Dermis microvascular lymphatic vessel endothelial cell (primary cell): ENCODE results near the gene PHOX2A. TPM values are rescaled to one million over a fixed set of nuclear protein-coding genes. Genes with fewer than 3 reads are reported as not detected.
A peak's percentile ranks its signal among the peaks of the same experiment; 100 is the strongest.

ENCODE experiments used
- DNase-seq, 2 donors: peaks; one replicate each; pipeline versions ENCODE4 v3.0.0 to v3.0.0-alpha.2; 2010; ENCODE audit warnings: low read depth in 2 of 2
- total RNA-seq: library from RNA; depleted of rRNA; stranded (reverse); fragments of >200 nt; gene quantifications from 2 replicates; pipeline ENCODE4 v1.2.1, GENCODE V29; 2014

Gene PHOX2A
- total RNA-seq, 1 donor from 2014 or later, result not detected

GRCh38 chr11:72249961-72250360, 6.0 kb upstream of the PHOX2A start:
- DNase-seq, result no peak

- DNase-seq, result no peak
Measured at GRCh38 chr11:72247584-72247983, 3.6 kb upstream of the PHOX2A start.

DNA sequence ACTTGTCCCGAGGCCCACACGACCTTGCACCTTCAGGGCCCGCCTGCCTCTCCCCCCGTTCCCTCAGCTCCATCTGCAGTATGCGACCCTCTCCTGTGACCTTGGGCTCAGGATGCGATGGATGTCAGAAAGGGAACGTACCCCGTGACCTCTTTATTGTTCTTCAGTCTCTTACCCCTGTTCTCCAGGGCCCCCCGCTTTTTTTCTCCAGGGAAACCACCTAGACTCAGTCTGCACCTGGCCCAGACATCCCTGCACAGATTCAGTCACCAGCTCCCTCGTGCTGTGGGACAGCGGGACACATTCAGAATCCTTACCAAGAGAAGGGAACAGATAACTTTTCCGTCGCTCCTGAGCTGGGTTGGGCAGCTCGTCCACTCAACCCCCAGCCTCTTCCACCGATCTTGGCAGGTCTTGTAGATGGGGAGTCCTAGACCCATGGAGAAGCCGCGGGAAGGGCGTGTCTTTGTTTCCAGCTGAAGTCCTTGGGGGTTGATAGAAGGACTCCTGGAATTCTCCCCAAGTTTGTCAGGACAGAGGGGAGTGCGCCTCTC, 1.4 kb upstream of the PHOX2A start:
- no peak for DNase-seq

DNA sequence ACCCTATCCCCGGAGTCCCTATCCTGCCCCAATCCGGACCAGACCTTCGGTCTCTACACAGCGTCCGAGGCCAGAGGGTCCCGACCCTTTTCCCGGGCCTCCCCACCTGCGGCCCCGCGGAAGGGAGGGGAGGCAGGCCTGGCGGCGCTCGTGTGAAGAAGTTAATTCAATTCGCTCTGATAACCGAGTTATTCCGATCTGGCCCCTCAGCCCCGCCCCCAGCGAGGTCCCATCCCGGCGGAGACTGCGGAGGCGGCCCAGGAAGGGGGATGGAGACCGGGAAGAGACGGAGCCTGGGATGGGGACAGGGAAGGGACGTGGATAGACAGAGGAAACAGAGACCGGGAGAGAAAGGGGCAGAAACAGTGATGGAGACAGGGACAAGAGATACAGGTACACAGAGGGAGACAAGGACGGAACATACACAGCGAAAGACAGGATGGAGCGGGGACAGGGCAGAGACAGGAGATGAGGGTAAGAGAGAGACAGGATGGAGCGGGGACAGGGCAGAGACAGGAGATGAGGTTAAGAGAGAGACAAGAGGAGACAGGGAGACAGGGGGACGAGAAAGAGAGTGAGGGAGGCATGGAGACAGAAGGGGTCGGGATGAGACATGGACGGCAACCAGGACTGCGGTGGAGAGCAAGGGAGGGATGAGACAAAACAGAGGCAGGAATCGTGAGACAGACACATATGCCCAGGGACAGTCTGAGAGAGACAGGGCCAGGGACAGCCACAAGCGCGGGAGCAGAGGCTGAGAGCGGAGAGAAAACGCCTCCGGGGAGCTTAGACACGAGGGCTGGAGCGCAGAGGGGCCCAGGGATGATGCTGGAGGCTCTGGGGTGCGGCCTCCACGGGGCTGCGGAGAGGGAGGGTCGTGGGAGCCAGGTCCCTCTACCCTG, 636 bp upstream of the PHOX2A start:
- no peak for DNase-seq

DNA sequence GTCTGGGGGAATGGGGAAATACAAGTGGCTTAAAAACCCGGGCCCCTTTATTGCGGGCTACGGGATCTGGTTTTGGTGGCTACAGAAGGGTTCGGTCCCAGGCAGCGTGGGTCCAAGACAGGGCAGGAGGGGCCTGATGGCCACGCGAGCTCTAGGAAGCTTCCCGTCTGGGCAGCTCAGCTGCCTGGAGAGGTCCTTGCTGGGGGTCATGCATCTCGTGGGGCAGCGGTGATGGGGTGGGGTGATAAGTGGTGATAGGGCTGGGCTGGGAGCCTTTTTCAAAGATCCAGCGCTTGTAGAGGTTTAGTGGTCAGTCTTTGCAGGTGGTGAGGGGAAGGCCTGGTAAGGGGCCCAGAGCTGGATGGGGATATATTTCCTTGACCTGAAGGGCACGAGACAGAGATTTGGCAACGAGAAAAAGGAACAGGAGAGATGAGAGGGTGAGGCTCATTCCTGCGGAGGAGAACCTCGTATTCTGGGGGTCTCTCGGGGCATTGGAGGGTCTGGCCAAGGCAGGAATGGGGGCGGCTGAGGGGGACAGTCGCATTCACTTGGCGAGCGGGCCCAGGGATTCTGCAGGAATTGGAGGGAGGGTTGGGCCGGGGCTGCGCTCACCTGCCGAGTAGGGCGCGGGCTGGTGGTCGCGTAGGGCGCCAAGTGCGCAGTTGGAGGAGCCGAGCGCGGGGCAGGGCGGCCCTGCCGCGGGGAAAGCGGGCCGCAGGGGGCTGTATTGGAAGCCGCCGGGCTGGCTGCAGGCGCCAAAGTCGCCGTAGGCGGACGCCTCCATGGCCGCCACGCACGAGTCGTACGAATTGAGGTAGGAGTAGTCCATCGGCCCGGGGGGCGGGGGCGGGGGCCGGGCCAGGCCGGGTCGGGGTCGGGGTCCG, 560 bp downstream of the PHOX2A start:
- no peak for DNase-seq

- no peak for DNase-seq
Measured at GRCh38 chr11:72242141-72242540, 1.8 kb downstream of the PHOX2A start.

GRCh38 chr11:72241291-72241781, 2.6 kb downstream of the PHOX2A start:
- no peak for DNase-seq

DNA sequence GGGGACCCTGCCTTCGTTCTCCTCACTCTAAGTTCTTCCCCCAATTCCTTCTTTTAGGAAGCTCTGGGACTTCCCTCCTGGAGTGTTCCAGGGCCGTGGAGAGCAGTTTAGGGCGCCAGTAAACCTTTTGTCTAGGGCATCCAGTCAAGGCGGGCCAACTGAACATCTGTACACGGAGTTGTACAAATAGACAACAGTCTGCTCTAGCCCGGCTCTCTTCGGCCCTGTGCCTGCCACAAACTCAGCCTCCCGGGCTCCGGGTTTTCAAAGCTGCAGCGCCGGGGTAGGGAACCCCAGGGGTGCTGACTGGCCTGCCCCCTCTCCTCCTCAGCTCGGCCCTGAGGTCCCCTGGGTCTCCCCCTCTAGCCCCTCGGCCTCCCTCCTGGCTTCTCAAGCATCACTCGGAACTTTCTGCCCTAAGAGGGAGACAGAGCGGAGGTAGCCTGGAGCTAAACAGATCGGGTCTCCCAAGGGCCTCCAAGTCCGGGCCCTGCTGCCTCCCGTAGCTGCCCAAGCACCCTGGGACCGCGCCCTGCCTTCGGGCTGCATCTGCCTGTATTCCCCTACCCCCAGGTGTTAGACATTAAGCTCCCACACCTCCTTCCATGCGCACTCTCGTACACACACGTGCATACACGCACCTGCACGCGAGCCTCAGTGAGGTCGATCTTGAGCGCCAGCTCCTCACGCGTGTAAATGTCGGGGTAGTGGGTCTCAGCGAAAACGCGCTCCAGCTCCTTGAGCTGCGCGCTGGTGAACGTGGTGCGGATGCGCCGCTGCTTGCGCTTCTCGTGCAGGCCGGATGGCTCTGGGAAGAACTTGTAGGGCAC, 3.3 kb downstream of the PHOX2A start:
- DNase-seq, result no peak

- DNase-seq, result peak in 1 of 2 donors; percentile 20
Measured at GRCh38 chr11:72239849-72240460, 4.0 kb downstream of the PHOX2A start.

- no peak for DNase-seq
Measured at GRCh38 chr11:72239313-72239848, 4.6 kb downstream of the PHOX2A start.

DNA sequence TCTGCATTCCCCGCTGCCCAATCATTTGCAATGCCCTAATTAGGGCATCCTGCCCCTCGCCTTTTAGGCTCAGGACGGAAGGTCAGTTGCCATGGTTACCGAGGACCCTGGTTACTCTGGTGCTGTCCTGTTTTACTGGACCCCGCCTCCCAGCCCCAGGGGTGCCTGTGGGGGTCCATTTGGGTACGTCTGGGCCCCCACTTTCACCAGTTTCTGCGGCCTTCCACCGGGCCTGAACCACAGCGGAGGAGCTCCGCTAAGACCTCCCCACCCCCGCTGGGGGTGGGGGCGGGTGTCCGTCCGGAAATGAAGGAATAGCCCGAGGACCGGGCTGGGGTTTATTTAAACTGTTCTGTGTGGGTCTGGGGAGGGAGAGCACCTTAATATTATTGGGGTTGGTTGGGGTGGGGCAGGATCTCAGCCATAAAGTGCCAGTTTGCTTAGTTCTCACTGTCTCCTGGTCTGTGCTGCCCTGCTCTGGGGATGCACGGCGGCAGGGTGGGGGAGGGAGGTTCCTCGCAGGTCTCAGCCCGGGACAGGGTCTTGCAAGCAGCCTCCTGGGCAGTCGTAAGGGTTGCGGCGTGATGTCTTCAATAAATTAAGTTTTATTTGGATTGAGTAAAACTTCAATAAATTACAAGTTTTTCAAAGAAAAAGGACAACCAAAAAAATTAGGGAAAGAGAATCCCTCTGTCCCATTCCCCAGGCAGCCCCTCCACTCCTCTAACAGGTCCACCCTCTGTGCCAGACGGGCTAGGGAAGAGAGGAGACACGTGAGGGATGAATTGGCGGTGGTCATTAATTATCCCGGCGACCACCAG, 5.3 kb downstream of the PHOX2A start:
- no peak for DNase-seq

DNA sequence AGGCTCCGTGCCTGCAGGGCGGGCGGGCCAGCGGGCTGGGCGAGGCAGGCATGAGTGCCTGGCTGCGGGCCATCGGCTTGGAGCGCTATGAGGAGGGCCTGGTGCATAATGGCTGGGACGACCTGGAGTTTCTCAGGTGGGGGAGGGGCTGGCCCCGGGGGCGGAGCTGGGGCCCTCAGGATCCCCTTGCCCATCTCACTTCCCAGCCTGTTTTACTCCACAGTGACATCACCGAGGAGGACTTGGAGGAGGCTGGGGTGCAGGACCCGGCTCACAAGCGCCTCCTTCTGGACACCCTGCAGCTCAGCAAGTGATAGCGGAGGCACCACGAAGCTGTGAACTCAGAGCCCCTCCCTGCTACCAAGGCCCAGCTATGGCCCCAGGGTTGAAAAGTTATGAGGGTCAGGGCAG, 5.9 kb downstream of the PHOX2A start:
- peak in 1 of 2 donors; percentile 69 for DNase-seq

- DNase-seq, result no peak
Measured at GRCh38 chr11:72237112-72237931, 6.7 kb downstream of the PHOX2A start.

- no peak for DNase-seq
Measured at GRCh38 chr11:72236774-72237111, 7.2 kb downstream of the PHOX2A start.

DNA sequence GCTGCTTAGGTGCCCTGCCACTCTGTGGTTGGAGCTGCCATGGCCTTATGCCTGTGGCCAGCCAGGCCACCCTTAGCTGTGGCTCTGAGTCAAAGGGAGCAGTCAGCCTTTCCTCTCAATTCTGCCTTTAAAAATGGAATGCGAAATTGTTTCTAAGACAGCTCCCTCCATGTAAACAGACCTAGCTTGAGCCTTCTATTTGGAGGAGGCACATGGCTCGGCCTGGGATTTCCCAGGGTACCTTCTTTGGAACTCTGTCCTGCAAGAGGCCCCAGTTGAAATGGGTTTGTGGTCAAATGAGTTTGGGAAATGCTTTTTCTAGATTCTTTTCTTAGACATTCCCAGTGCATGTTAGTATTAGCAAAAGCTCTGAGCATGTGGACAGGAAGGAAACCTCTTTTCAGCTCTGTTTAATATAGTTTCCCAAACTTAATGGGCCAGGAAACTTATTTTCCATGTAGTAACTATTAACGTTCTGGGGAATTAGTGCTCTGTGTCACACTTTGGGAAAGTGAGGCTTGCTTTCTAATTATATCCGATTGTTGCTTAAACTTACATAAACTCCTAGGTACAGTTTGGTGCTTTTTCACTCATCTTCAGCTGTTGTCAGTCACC, 7.8 kb downstream of the PHOX2A start:
- DNase-seq, result peak in 1 of 2 donors; percentile 12

DNA sequence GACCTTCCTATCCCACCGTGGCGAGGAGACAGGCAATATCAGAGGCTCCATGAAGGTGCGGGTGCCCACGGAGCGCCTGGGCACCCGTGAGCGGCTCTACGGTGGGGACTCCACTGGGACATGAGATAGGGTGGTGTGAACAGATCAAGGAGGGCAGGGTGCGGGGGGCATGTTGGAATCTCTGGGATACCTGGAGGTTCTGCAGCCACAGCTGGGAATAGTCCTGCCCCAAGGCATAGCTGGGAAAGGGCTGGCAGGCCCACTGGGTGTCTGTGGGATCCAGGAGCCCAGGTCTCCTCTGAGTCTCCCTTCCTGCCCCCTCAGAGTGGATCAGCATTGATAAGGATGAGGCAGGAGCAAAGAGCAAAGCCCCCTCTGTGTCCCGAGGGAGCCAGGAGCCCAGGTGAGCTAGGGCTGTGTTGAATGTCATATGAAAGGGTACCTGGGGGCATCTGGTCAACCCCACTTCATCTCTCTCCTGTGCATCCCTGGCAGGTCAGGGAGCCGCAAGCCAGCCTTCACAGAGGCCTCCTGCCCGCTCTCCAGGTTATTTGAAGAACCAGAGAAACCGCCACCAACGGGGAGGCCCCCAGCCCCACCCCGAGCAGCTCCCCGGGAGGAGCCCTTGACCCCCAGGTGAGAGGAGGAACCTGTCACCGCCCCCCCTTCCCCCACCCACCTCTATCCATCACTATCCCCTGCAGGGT, 8.5 kb downstream of the PHOX2A start:
- DNase-seq, result no peak

GRCh38 chr11:72234920-72235319, 9.1 kb downstream of the PHOX2A start:
- no peak for DNase-seq

DNA sequence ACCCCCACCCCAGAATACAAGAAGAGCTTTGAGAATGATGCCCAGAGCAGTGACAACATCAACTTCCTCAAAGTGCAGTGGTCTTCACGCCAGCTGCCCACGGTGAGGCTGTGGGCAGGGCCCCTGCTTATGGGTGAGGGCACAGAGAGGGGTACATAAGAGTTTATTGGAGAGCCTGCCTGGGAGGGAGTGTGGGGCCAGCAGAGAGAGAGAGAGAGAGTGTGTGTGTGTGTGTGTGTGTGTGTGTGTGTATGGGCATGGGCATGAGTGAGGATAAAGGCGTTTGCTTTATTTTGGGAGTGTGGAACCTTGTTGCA, 9.5 kb downstream of the PHOX2A start:
- no peak for DNase-seq
